GM12892 (cell line): ENCODE results near the gene NPAT.
"Not testable (repeated sequence)": the region's sequence is repeated elsewhere in the genome, so short reads cannot be mapped to it uniquely, and the experiment has no call there.

Experiments
- DNase-seq: peaks from one replicate; pipeline ENCODE4 v3.0.0; 2011; ENCODE audit not compliant: insufficient read length
- FAIRE-seq: peaks from 2 replicates; lab custom pipeline; 2011; peaks lifted over from hg19 to GRCh38; lab: Jason Lieb, UNC
- POLR2A ChIP-seq: IDR thresholded peaks from 2 replicates; pipeline ENCODE4 v1.6.1; 2011; ENCODE audit warnings: low read depth, low read length, control low read depth
- POLR2AphosphoS5 ChIP-seq: IDR thresholded peaks from 2 replicates; pipeline ENCODE4 v1.6.1; 2011; ENCODE audit warnings: low read depth, low read length, control low read depth
- TAF1 ChIP-seq: IDR thresholded peaks from 2 replicates; pipeline ENCODE4 v1.6.1; 2011; ENCODE audit warnings: low read depth, mild to moderate bottlenecking, control low read depth, low read length, borderline replicate concordance

NPAT gene

GRCh38 chr11:108196901-108197300 lies 25.5 kb downstream of the NPAT start:
- DNase-seq = no peak
- no peak for TF ChIP-seq TAF1
- no peak for TF ChIP-seq POLR2AphosphoS5
- TF ChIP-seq POLR2A = no peak
- no peak for FAIRE-seq

DNA sequence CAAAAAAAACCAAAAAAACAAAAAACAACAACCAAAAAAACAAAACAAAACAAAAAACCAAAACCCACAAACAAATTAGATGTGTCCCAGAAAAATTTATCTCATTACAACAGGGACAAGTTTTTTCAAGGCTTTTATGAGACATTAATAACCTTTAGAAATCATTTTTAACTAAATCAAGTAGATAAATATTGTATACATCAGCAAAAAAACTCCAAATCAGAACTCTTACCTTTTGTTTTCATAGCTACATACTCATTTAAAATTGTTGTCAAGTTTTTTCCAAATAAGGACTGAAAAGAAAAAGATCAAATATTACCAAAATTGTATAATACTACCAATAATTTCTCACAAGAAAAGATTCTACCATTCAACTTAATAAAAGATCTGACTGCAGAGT lies 28.7 kb downstream of the NPAT start:
- FAIRE-seq = no peak
- no peak for DNase-seq
- TF ChIP-seq POLR2A (no peak), POLR2AphosphoS5 (no peak), TAF1 (no peak)

- DNase-seq = no peak
- TF ChIP-seq TAF1 (no peak), POLR2AphosphoS5 (no peak), POLR2A (no peak)
- no peak for FAIRE-seq
These were observed 44.9 kb downstream of the NPAT start for GRCh38 chr11:108177570-108177969.

DNA sequence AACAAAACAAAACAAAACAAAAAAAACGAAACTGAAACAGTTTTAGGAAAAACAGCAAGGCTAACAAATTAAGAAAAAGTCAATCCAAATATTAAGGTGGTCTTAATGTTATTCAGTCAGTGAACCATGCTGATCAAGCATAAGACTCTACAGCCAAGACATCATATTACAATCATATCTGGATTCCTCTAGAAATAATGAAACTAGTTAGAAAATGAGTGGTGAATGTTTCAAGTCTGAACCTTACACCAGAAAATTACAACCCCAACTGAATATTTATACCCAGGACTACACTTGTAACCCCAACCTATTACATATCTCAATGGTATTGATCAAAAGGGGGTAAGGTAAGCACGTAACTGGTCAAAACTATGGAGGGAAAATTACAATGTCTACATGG lies 52.3 kb downstream of the NPAT start:
- peak; percentile 76 for FAIRE-seq
- DNase-seq = no peak
- TF ChIP-seq POLR2A (no peak), POLR2AphosphoS5 (no peak), TAF1 (no peak)

DNA sequence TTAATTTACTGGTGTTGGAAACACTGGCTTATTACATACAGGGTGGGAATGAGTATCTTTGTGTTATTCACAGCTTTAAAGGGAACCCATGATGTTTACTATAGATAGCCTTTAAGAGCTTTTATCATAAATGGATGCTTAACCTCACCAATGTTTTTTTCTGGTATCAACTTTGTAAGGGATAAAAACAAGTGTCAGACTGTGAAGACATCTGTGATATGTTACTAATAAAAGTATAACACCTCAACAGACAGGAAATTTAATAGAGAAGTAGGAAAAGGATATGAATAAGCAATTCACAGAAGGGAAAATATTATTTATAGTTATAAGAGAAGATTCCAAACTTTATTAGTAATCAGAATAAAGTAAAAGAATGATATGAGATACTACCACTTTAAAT lies 54.8 kb downstream of the NPAT start:
- DNase-seq = no peak
- TF ChIP-seq POLR2AphosphoS5 (no peak), TAF1 (no peak), POLR2A (no peak)
- no peak for FAIRE-seq

- FAIRE-seq, DNase-seq: not testable (repeated sequence)
These were observed 59.6 kb downstream of the NPAT start for GRCh38 chr11:108162878-108163277.

DNA sequence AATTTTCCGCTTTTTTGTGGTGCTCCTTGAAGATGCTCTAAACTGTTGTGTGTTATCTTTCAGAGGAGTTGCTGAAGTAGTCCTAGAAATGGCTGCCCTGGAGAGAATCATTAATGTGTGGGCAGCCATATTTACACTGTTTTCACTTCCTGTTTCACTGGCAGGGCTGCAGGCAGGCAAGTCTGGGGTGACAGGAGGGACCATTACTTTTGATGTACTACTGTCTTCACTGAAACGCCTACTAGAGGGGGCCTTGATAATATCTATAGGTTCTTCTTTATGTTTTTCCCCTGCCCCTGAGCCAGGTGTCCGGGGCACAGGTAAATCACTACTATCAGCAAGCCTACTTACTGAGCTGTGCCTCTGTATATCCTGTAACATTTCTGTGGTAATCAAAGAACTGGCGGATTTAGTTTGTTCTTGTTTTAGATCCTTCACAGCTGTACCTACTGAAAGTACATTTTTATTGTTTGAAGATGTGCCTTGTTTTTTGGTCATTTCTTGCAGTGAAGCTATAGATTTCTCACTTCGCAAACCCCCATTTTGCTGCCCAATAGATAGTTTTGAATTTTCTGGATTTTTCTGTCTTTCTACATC lies 61.4 kb downstream of the NPAT start:
- peak; percentile 91 for FAIRE-seq
- DNase-seq = peak; percentile 30
- TF ChIP-seq POLR2A (no peak), TAF1 (no peak), POLR2AphosphoS5 (no peak)

GRCh38 chr11:108154591-108154990 lies 67.8 kb downstream of the NPAT start:
- DNase-seq (no peak), FAIRE-seq (no peak)
- TF ChIP-seq POLR2AphosphoS5 = no peak
- no peak for TF ChIP-seq TAF1
- no peak for TF ChIP-seq POLR2A

DNA sequence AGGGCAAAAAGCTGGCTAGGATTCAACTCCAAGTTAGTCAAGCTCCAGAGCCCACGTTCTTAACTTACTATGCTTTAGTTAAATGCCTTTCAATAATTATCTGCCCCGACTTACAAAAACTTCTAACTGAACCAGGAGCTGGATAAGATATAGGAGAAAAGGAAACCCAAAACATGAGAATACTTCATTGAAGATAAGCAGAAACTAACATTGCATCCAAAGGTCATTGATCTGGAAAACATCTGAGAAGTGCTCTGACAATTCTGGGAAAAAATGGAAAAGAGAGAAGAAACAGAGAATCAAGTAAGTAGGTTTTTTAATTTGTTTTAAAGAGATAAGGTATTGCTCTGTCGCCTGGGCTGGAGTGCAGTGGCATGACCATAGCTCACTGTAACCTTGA lies 73.9 kb downstream of the NPAT start:
- DNase-seq (no peak), FAIRE-seq (peak; percentile 17)
- TF ChIP-seq POLR2A (no peak), TAF1 (no peak), POLR2AphosphoS5 (no peak)

DNA sequence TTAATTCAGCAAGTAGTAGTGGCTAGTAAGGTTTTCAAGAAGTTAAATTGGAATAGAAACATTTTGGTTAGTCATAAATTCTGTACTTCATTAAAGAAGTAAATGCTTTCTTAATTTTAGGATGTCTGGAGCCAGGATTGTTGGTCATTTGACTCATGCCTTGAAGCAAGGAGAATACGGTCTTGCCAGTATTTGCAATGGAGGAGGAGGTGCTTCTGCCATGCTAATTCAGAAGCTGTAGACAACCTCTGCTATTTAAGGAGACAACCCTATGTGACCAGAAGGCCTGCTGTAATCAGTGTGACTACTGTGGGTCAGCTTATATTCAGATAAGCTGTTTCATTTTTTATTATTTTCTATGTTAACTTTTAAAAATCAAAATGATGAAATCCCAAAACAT lies 75.3 kb downstream of the NPAT start:
- DNase-seq (no peak), FAIRE-seq (no peak)
- TF ChIP-seq POLR2A (no peak), POLR2AphosphoS5 (no peak), TAF1 (no peak)

- FAIRE-seq = peak; percentile 24
- TF ChIP-seq POLR2A (no peak), POLR2AphosphoS5 (no peak), TAF1 (no peak)
- DNase-seq = no peak
These were observed 77.8 kb downstream of the NPAT start for GRCh38 chr11:108144615-108145014.

GRCh38 chr11:108142304-108142703 lies 80.1 kb downstream of the NPAT start:
- DNase-seq = no peak
- TF ChIP-seq POLR2AphosphoS5 = no peak
- TF ChIP-seq TAF1 = no peak
- no peak for TF ChIP-seq POLR2A
- no peak for FAIRE-seq
